Mesothelial cell of epicardium (in vitro differentiated cells): ENCODE data around the gene MFSD6L. TPM values are rescaled to one million over a fixed set of nuclear protein-coding genes. Genes with fewer than 3 reads are reported as not detected.
A peak's percentile ranks its signal among the peaks of the same experiment; 100 is the strongest.

Source experiments
- DNase-seq, 2 experiments: peaks; one replicate each; pipeline ENCODE4 v3.0.0; 2021; ENCODE audit warnings: low spot score in 2 of 2; ENCODE audit not compliant: unreplicated experiment in 2 of 2
- H3K27ac Mint-ChIP-seq: 2 replicates; pipeline ENCODE4 v1.8.0; 2021; ENCODE audit warnings: mixed read lengths
- H3K27me3 Mint-ChIP-seq: 2 replicates; pipeline ENCODE4 v1.8.0; 2021; ENCODE audit warnings: low read depth, mixed read lengths
- H3K36me3 Mint-ChIP-seq: 2 replicates; pipeline ENCODE4 v1.8.0; 2021; ENCODE audit warnings: mixed read lengths
- H3K4me1 Mint-ChIP-seq: 2 replicates; pipeline ENCODE4 v1.8.0; 2021; ENCODE audit warnings: mixed read lengths
- H3K4me3 Mint-ChIP-seq: 2 replicates; pipeline ENCODE4 v1.8.0; 2021; ENCODE audit warnings: mild to moderate bottlenecking, moderate library complexity, mixed read lengths
- H3K9me3 Mint-ChIP-seq: 2 replicates; pipeline ENCODE4 v1.8.0; 2021; ENCODE audit warnings: mixed read lengths
- CTCF ChIP-seq: fragments of 200-600 bp; sonication (generic); IDR thresholded peaks from one replicate; pipeline ENCODE4 v1.5.0; 2021; ENCODE audit warnings: antibody characterized with exemption; ENCODE audit not compliant: unreplicated experiment
- total RNA-seq: library from RNA; stranded (reverse); gene quantifications from 3 replicates; pipeline ENCODE4 v1.2.1, GENCODE V29; 2021

Gene MFSD6L
- 3.0 to 4.4 TPM (median 4.0 TPM) in 3 replicates for total RNA-seq

GRCh38 chr17:8798846-8799569 is at the start of gene MFSD6L:
TSS of gene MFSD6L (minus strand) at chr17:8799365. CDS start at chr17:8799120, 245 bp downstream.
- DNase-seq = peak in 1 of 2 experiments; percentile 58
- Mint-ChIP-seq H3K27me3 (peaks cover 35% of the 10 kb centered on the region), H3K27ac (peak within 1 kb of the TSS; percentile 75), H3K36me3 (no peaks in the 10 kb centered on the region), H3K4me3 (peak within 1 kb of the TSS; percentile 68), H3K9me3 (no peaks in the 10 kb centered on the region), H3K4me1 (peaks cover 11% of the 10 kb centered on the region)
- no peak for TF ChIP-seq CTCF

GRCh38 chr17:8847891-8848290 is 48.7 kb upstream of the MFSD6L start:
- Mint-ChIP-seq H3K27me3 (no peaks in the 10 kb centered on the region), H3K4me1 (no peaks in the 10 kb centered on the region), H3K9me3 (peaks cover 8% of the 10 kb centered on the region), H3K36me3 (no peaks in the 10 kb centered on the region), H3K4me3 (no peak overlapping the region), H3K27ac (no peak overlapping the region)
- DNase-seq = no peak
- TF ChIP-seq CTCF = no peak

GRCh38 chr17:8846768-8847211 is 47.6 kb upstream of the MFSD6L start:
- H3K4me1 Mint-ChIP-seq = no peaks in the 10 kb centered on the region
- H3K27ac Mint-ChIP-seq = no peak overlapping the region
- no peak for TF ChIP-seq CTCF
- DNase-seq = no peak
- H3K4me3 Mint-ChIP-seq = no peak overlapping the region
- no peaks in the 10 kb centered on the region for H3K27me3 Mint-ChIP-seq
- peaks cover 8% of the 10 kb centered on the region for H3K9me3 Mint-ChIP-seq
- no peaks in the 10 kb centered on the region for H3K36me3 Mint-ChIP-seq

GRCh38 chr17:8844229-8845218 is 45.4 kb upstream of the MFSD6L start:
- no peak for DNase-seq

More at GRCh38 chr17:8844229-8845218, 45.4 kb upstream of the MFSD6L start:
- no peaks in the 10 kb centered on the region for H3K27me3 Mint-ChIP-seq
- no peaks in the 10 kb centered on the region for H3K4me1 Mint-ChIP-seq
- no peak overlapping the region for H3K4me3 Mint-ChIP-seq
- no peak overlapping the region for H3K27ac Mint-ChIP-seq
- H3K36me3 Mint-ChIP-seq = no peaks in the 10 kb centered on the region
- TF ChIP-seq CTCF = no peak
- H3K9me3 Mint-ChIP-seq = peaks cover 12% of the 10 kb centered on the region
